Fibroblast of skin of abdomen (primary cell): ENCODE results near the gene PHC1.
"Not testable (repeated sequence)": the region's sequence is repeated elsewhere in the genome, so short reads cannot be mapped to it uniquely, and the experiment has no call there.

ENCODE experiments used
- DNase-seq: peaks from one replicate; pipeline ENCODE4 v3.0.0-alpha.2; 2013

Gene PHC1

DNA sequence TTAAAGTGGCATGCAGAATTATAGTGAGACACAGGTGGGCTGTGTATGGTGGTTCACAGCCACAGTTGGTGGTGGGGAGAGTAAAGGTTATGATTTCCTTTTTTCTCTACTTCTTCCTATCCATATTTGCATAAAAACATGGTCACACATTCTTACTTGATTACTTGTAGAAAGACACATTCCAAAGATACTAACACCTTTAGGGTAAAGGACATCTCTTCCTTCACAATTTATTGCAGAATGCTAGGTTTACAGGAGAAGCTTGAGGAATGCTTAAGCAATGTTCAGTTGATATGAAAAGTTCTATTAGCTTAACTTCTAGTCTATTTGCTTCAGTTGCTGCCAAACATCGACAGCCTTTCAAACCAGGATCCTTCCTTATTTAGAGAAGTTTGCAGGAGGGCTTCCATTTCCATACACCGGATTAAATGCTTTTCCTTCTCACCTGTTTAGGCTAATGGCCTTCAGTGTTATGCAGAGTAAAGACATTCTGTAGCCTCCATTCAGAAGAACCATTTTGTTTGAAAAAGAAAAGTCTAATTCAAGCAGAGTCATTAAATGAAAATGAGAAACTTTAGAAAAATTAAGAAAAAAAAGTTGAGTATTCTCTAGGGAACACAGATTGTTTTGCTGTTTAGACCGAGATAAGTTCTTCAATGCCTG, 2.6 kb upstream of the PHC1 start:
- no peak for DNase-seq

DNA sequence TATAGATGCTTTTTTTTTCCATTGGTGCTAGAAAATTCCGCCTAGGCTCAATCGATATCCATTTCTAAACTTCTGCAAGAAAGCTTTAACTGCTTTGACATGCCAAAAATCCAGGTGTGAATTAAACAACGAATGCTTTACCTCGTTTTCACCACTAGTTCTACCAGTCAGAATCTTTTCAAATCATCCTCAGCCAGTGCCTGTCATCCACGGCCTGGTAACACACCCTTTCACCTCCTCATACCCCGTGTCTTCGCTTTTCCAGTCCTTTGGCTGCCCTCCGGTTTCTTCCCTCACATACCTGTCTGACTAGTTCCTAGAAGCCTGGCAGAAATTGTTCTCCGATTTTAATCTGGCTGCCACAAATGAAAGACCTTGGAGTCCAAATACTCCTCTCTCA, 1.4 kb upstream of the PHC1 start:
- DNase-seq = peak; percentile 1

DNA sequence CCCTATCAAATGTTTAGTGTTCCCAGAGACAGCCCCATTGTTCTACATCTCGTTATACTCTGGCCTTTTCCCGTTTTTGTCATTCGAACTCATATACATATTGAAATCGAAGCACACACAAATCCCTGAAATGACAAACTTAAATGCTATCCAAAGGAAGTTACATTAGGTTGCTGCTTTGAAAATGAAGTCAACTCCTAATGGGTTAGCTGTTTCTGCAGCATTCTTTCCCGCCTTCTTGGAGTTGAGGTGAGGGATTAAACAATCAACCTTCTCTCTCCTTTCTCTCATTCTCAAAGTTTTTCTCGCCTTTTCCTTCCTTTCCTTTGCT, 642 bp upstream of the PHC1 start:
- peak; percentile 8 for DNase-seq

DNA sequence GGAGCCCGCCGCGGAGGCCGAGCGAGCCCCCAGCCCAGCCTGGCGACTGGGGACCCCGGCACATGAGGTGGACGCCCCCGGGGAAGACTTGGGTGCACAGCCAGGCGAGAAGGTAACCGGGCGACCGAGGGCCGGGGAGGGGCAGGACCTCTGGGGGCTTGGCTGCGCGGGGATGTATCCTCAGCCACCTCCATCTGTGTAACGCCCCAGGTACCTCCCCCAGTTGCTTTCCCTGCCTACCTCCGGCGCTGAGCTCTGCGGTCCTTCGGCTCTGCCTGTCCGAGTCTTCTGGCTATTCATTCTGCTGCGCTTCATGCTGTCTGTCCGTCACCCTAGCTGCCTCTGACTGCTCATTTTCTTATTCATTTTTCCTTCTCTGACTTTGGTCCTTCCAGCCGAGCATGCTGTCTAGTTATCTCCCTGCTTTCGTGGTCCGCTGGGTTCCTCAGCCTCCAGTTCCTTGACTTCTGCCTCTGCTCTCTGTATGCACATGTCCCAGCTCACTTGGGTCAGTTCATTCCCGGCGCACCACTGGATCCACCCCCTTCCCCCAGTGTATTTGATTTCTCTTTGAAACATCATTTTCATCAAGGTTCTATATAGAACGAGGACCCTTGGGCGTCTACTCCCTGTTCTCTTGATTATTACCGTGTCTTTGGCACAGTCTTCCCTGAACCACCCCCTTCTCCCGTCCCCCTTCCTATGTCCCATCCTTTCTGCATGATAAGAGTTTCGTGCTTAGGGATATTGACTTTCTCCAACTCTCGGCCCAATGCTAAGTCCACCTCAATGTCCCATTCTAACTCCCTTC, 612 bp downstream of the PHC1 start:
- DNase-seq = peak; percentile 31

DNA sequence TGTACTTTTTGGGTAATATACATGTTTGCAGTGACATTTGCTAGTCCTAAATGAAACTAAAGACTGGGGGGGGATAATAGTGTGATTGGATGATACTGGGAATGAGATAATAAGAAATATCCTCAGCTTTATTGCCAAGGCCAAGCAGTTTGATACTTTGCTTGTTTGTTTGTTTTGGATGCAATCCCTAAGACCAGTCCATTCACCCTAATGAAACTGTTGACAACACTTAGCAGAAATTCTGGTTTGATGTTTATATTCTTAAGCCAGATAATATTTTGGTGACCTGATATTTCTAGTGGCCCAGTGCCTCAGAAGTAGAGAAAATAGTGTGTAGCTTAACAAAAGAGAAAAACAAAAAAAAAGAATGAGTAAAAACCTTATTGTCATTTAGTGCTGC, 1.8 kb downstream of the PHC1 start:
- DNase-seq = no peak

DNA sequence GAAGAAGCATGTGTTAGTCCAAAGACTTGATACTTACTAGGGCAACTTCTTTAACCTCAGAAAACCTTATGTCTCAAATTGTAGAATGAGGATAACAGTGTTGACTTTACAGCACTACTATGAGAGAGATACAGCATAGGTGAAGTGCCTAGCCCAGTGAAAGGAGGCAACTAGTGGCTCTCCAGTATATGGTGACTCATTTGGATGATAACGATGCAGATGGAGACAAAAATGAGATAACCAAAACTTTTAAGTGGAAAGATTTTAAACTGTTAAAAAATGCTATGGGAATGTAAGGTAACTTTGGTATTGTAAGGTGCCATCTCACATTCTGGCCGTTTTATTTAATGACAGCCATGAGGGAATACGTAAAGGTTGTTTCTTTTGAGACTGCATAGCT, 2.7 kb downstream of the PHC1 start:
- DNase-seq = no peak

DNA sequence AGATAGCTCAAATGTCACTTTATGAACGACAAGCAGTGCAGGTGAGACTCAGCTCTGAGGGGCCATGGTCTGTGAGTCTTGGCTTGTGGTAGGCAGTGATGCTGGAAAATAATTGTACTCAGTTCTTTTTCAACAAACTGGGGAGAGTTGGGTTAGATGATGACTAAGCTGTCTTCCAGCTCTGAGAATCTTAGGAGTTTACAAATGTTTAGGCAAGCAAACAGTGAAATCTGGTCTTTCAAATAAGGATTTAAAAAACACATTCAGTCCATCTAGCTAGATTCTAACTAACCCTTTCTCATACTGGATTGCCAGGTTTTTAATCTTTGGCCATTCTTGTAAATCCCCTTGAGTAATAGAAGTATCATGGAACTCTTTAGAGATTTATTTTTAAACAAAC, 3.4 kb downstream of the PHC1 start:
- no peak for DNase-seq

DNA sequence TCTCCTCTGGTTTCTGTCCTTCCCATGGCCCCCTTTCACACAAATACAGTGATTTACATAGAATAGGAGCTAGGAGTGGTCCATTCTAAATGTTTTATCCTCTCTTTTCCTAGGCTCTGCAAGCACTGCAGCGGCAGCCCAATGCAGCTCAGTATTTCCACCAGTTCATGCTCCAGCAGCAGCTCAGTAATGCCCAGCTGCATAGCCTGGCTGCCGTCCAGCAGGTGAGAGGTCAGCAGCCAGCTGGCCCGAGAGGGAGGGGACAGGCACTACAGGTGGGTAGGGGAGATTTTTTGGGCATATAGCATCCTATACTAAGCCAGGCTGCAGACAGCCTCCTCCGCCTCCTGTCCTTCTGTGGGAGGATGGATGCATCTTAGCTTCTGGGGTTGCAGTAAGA, 5.3 kb downstream of the PHC1 start:
- DNase-seq = not testable (repeated sequence)

DNA sequence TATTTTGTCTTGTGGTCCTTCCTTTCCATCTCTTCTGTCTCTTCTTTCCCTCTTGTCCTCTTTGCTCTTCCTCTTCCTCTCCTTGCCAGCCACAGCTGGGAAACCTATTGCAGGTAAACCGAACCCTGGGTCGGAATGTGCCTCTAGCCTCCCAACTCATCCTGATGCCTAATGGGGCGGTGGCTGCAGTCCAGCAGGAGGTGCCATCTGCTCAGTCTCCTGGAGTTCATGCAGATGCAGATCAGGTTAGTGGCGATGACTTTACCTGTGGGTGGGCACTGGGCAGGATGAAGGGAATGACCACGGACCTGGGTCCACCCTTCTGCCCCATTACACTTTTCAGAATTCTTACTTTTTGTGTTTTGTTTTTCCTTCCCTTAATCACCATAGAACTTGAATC, 8.2 kb downstream of the PHC1 start:
- no peak for DNase-seq

DNA sequence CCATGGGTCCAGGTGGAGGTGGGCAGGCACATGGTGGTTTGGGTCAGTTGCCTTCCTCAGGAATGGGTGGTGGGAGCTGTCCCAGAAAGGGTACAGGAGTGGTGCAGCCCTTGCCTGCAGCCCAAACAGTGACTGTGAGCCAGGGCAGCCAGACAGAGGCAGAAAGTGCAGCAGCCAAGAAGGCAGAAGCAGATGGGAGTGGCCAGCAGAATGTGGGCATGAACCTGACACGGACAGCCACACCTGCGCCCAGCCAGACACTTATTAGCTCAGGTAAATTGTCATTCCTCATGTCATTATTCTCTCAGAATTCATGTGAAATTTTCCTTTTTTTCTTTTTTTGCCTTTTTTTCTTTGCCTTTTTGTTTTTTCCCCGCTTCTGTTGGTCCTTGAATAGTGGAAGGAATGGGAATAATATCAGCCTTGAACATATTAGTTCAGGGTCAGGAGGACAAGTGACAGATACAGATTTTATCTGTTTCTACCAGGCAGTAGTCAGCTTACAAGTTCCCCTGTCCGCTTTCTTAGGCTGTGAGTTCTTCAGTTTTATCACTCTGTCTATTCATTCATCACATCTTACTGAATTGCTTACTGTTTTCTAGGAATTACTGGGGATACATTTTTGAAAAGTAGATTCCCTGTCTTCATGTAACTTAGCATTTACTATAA, 16.5 kb downstream of the PHC1 start:
- DNase-seq = not testable (repeated sequence)

DNA sequence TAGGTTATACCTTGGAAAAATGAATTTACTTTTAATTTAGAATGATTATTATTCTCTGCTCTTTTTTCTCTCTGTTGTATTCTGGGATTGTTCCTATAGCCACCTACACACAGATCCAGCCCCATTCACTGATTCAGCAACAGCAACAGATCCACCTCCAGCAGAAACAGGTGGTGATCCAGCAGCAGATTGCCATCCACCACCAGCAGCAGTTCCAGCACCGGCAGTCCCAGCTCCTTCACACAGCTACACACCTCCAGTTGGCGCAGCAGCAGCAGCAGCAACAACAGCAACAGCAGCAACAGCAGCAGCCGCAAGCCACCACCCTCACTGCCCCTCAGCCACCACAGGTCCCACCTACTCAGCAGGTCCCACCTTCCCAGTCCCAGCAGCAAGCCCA, 18.2 kb downstream of the PHC1 start:
- not testable (repeated sequence) for DNase-seq

DNA sequence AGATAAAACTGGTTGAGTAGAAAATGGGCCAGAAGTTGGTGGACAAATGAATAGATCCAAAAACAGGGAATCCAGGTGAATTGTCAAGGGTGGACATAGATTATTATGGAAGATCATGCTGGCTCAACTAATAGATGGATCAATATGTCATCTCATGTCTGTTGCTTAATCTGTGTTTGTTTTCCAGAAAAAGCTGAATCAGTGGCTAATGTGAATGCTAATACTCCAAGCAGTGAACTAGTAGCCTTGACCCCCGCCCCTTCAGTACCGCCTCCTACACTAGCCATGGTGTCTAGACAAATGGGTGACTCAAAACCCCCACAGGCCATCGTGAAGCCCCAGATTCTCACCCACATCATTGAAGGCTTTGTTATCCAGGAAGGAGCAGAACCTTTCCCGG, 19.8 kb downstream of the PHC1 start:
- DNase-seq = not testable (repeated sequence)

DNA sequence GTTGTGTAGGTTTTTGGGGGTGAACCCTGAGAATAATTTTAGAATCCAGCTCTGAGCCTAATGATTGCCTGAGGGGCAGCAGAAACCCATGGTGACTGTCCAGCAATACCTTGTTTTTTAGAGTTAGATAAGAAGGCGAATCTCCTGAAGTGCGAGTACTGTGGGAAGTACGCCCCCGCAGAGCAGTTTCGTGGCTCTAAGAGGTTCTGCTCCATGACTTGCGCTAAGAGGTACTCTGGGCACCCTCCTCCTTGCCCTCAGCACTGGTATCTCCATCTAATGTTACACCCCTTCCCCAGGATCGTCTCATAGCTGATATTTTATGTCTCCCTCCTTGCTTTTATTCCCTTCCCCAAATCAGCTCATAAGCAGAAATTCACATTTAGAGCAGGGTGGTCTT, 22.4 kb downstream of the PHC1 start:
- DNase-seq = no peak

DNA sequence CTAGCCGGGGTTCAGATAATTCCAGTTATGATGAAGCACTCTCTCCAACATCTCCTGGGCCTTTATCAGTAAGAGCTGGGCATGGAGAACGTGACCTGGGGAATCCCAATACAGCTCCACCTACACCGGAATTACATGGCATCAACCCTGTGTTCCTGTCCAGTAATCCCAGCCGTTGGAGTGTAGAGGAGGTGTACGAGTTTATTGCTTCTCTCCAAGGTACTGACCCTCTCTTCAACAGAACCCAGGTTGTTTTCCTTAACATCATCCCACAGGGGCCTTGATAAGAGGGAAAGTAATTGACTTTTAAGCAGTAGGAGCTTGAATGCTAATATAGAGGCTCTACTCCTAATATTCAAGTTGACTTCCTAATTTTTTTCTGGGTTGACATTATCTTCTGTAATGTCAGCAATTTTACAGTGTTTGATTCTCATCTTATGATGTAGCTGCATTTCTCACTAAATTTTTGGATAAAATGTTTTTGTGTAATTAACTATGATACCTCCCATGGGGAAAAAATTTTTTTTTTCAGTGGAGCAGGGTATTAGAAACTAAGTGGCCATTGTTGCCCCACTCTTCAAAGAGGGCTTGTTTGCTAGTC, 23.6 kb downstream of the PHC1 start:
- DNase-seq = not testable (repeated sequence)

DNA sequence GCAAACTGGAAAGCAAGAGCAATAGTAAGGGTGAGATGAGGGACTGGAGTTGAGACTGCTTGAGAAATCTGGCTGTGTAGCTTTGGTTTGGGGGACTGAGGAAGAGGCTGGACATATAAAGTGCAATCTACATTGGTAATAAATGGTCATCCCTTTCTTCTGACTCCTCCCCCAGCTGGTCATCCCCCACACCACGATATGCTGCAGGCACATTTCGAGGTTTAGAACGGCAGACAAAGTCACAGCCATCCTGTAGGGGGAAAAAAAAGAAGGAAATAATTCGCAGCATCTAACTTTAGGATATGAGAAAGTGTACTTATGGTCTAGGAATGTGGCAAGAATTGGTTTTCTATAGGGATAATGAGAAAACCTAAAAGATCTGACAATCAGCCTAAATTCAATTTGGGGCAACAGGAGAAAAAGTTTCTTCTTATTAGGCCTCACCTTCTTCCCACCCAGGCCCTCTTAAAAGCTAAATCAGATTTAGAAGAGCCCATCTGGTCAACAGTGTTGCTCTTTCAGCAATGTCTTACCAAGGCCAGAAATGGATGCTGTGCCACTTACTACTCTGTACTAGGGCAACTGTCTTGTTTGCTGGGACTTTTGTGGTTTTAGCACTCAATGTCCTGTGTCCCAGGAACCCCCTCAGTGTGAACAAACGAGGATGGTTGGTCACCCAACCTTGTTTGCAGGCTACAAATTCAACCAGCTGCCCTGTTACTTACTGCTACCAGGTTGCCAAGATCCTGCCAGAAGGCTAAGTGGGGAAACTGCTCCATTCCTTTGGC, 27.6 kb downstream of the PHC1 start:
- DNase-seq = no peak

DNA sequence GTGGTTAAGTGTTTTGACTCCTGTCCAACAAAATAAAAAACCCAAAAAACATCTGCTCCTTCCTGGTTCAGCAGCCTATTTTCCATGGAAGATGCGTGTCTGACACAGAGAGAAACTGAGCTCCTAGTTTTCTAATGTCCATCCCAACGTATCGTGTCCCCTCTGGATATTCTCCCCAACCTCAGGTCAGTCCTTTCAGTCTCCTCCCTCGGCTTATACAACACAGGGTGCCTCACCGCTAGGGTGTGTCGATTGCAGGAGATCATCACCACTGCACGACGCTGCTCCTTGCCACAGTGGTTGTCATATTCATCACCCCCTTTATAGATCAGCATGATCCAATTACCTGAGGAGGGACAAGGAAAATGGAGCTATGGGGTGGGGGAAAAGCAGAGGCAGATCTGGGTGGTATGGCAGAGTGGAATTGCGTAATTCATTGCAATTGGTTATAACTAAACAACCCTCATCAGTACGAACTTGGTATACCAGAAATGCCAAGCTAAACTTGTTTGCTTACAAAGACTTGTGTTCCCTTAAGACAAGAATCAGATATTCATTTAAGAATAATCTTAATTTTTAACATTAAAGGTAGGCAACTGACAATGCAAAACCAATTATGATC, 29.4 kb downstream of the PHC1 start:
- no peak for DNase-seq

DNA sequence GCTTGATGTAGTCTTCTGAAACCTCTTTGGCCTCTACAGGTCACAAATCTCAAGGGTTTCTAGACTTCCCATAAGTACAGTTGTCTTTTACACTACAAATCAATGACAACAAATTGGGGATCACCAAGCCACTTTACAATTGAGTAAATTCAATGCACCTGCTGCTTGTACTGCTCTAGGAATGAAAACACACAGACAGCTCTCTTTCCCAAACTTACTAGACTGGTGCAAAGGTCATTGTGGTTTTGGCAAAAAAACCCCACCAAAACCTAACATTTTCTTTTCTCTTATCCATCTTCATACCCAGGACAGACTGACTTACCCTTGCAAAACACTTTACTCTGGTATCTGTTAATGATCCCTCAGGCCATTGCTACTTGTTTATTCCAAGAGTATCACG, 32.4 kb downstream of the PHC1 start:
- no peak for DNase-seq

DNA sequence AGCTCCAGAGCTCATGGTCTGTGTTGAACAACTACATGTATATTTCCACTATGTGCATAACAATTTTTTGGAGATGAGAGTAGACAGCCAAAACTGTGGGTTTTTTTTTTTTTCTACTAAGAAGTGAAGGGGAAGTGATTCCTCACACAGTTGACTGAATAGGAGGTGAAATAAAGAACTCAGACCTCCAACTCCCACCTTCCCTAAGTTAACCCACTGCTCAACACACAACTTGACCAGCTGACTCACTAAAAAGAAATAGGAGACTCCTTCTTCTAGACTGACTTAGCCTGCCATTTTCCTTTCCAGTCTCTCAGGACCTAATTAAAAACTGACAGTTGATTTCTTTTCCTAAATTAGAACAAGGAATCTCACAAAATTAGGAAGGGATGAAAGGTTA, 33.4 kb downstream of the PHC1 start:
- DNase-seq = no peak

DNA sequence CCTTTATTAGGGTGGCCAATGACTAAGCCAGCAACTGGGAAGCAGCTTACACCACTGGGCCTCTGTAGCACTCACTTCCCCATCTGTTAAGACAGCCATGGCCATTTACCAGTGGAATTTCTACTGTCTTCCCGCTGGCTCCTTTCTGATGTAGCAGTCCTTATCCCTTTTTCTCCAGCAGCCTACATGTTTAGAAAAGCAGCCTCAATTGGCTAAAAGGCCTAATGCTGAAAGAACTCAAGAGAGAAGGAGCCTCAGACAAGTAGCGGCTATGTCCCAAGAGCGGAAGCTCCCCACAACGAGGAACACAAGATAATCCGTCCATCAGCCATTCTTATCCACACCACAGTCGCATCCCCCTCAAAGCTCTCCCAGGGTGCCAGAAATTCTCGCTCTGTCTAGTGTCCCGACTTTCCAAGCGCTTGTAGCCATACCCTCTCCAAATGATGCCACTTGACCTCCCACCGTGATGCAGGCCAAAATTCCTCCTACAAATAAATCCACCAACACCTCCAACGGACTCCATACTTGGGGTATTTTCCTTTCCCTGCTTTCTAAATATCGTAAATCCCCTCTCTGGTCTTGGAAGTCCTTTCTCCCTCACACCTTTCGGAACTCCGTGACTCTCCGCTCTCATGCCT, 34.5 kb downstream of the PHC1 start:
- peak; percentile 8 for DNase-seq

DNA sequence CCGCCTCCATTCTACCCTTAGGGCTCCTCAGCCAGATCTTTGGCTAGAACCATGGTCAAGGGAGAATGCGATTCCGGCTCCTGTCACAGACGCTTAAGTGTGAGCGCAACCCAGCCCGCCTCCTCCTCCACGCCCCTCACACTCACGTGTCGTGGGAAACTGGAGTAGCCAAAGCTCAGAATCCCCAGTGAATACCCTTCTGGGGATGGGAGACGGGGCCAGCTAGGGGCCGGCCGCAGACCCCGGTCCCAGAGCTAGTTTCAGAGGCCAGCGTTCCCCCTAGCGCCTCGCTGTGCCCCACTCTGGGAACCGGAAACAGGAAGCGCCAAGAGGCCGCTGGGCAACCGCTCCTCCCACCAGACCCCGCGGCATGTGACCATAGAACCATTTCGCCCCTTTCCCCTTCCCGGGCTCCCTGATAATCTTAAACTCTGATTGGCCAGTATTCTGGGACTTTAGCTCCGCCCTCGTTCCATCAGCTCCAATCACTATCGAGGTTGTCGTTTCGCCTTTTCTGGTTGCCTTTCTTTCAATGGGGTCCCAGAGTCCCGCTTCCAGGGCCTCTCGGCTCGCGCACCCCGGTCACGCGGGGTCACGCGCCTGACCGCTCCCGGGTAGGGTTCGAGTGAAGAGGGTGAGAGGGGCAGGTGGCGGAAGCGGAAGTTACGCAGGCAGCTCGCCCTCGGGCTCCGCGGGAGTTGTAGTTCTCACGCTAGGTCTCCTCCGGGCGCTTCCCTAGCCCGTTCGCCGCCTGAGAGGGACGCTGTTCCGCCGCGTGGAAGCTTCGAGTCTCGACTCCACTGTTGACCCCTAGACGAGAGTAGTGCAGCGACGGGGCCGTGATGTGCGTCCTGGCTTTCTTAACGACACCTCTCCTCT, 35.3 kb downstream of the PHC1 start, which contains the start of gene M6PR:
TSS of gene M6PR (minus strand) at position 304 of the 879 bp plus-strand sequence. CDS start 3,241 bp downstream, outside the sequence.
- DNase-seq = peak; percentile 93

DNA sequence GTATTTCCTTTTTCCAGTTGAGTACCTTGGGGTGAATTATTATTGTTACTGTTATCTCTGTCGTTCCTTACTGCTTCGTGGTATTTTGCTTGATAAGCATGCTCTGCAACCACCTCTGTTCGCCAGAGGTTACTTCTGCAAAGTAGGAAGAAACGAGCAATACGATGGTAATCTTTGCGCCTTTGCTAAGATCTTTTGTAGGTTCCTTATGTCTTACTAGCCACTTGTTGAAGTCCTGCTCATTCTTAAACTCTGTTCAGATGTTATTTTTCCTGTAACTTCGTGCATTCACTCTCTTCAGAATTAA, 35.9 kb downstream of the PHC1 start:
- no peak for DNase-seq
